Measurements from ENCODE around the gene OR8J3. TPM values are rescaled to one million over a fixed set of nuclear protein-coding genes. Genes with fewer than 3 reads are reported as not detected.

Gene OR8J3
- polyA plus RNA-seq, 1 donor (not counting 4 experiments of a cell fraction or from before 2014, with no cell fraction given): not detected

DNA sequence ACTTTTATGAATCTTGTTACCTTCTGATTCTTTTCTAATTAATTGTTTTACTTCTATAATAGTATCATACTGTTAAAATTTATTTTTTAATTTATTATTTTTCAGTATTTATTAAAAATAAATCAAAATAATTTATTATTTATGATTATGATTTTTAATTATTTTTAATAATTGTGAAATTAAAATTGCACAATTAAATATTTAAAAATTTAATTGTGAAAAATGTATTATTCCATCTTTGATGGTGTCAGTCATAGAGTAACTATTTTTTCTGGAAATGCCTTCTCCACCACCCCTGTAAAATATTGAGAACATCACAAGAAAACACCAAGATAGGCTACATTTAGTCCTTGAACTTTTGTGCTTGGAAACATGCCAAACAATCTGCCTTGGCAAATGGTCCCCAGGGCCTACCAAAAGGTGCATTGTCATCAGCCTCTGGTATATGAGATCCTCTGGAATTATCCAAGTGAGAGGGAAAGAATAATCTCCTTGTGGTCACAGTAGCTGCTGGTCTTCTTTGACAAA, 36.7 kb downstream of the OR8J3 start, which contains the start of gene OR8H2:
OR8H2 (plus strand) TSS at position 478 of the 528 bp plus-strand sequence. CDS start 1,356 bp downstream, outside the sequence.
- TF ChIP-seq EZH2 (IDR thresholded peaks at IDR 0.05; ENCODE audit: low read length): no peak
- TF ChIP-seq, protein P1, sequence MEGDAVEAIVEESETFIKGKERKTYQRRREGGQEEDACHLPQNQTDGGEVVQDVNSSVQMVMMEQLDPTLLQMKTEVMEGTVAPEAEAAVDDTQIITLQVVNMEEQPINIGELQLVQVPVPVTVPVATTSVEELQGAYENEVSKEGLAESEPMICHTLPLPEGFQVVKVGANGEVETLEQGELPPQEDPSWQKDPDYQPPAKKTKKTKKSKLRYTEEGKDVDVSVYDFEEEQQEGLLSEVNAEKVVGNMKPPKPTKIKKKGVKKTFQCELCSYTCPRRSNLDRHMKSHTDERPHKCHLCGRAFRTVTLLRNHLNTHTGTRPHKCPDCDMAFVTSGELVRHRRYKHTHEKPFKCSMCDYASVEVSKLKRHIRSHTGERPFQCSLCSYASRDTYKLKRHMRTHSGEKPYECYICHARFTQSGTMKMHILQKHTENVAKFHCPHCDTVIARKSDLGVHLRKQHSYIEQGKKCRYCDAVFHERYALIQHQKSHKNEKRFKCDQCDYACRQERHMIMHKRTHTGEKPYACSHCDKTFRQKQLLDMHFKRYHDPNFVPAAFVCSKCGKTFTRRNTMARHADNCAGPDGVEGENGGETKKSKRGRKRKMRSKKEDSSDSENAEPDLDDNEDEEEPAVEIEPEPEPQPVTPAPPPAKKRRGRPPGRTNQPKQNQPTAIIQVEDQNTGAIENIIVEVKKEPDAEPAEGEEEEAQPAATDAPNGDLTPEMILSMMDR (optimal IDR thresholded peaks at IDR 0.05 in 1 of 3, IDR thresholded peaks at IDR 0.05 in 1 of 3, conservative IDR thresholded peaks at IDR 0.05 in 1 of 3; ENCODE audit: extremely low read depth in 1 of 3, insufficient read depth in 2 of 3, low read length in 3 of 3): no peak
- dilution Hi-C loops (cut with MboI; ENCODE audit: extremely low pct_ligation_motif_present, low sequenced_read_pairs): no loop called here
- FAIRE-seq: no peak

GRCh38 chr11:56093008-56093407, 47.0 kb downstream of the OR8J3 start, which contains the start of gene OR8I2:
TSS of gene OR8I2 (plus strand) at chr11:56093308. CDS start at chr11:56093308, 0 bp downstream.
- Histone ChIP-seq H3K4me1 (ENCODE audit: control insufficient read depth, extremely low read depth, insufficient read depth, low read length) (no peaks in the 10 kb centered on the region), H3K9ac (ENCODE audit: control insufficient read depth, extremely low read depth, insufficient read depth, low read length) (no peak within 1 kb of the TSS), H3K27ac (ENCODE audit: control insufficient read depth, insufficient read depth, low read length) (no peak within 1 kb of the TSS), H4K20me1 (ENCODE audit: control insufficient read depth, extremely low read depth, insufficient read depth, low read length) (no peaks in the 10 kb centered on the region), H3K27me3 (ENCODE audit: control insufficient read depth, extremely low read depth, insufficient read depth, low read length) (no peaks in the 10 kb centered on the region), H3K36me3 (ENCODE audit: control insufficient read depth in 2 of 2, extremely low read depth in 1 of 2, insufficient read depth in 2 of 2, low read length in 2 of 2) (no peaks in the 10 kb centered on the region), H3K9me3 (ENCODE audit: control insufficient read depth, low read depth, low read length) (no peaks in the 10 kb centered on the region), H2AFZ (ENCODE audit: control insufficient read depth, low read length) (no peak within 1 kb of the TSS), H3K9me1 (ENCODE audit: control insufficient read depth, extremely low read depth, insufficient read depth, low read length) (no peaks in the 10 kb centered on the region), H3K4me3 (ENCODE audit: control insufficient read depth in 2 of 3, extremely low read depth in 1 of 3, insufficient read depth in 2 of 3, low read depth in 1 of 3, low read length in 3 of 3) (no peak within 1 kb of the TSS), H3K79me2 (ENCODE audit: control insufficient read depth, insufficient read depth, low read length) (no peaks in the 10 kb centered on the region), H3K4me2 (ENCODE audit: control insufficient read depth, extremely low read depth, insufficient read depth, low read depth, low read length) (no peak within 1 kb of the TSS)
- no peak for FAIRE-seq
- no peak for TF ChIP-seq EZH2 (IDR thresholded peaks at IDR 0.05; ENCODE audit: low read length)
- TF ChIP-seq, protein P1 (optimal IDR thresholded peaks at IDR 0.05 in 1 of 3, IDR thresholded peaks at IDR 0.05 in 1 of 3, conservative IDR thresholded peaks at IDR 0.05 in 1 of 3; ENCODE audit: extremely low read depth in 1 of 3, insufficient read depth in 2 of 3, low read length in 3 of 3): no peak
- DNase-seq (ENCODE audit: low read depth, low spot score): no peak
- dilution Hi-C loops (cut with MboI; ENCODE audit: extremely low pct_ligation_motif_present, low sequenced_read_pairs): no loop called here

More for the DNA sequence above, 36.7 kb downstream of the OR8J3 start, which contains the start of gene OR8H2:
- Histone ChIP-seq H4K20me1 (ENCODE audit: control insufficient read depth, extremely low read depth, insufficient read depth, low read length) (no peaks in the 10 kb centered on the region), H3K27me3 (ENCODE audit: control insufficient read depth, extremely low read depth, insufficient read depth, low read length) (no peaks in the 10 kb centered on the region), H3K79me2 (ENCODE audit: control insufficient read depth, insufficient read depth, low read length) (no peaks in the 10 kb centered on the region), H3K9me1 (ENCODE audit: control insufficient read depth, extremely low read depth, insufficient read depth, low read length) (no peaks in the 10 kb centered on the region), H3K36me3 (ENCODE audit: control insufficient read depth in 2 of 2, extremely low read depth in 1 of 2, insufficient read depth in 2 of 2, low read length in 2 of 2) (no peaks in the 10 kb centered on the region), H3K4me1 (ENCODE audit: control insufficient read depth, extremely low read depth, insufficient read depth, low read length) (no peaks in the 10 kb centered on the region), H3K4me3 (ENCODE audit: control insufficient read depth in 2 of 3, extremely low read depth in 1 of 3, insufficient read depth in 2 of 3, low read depth in 1 of 3, low read length in 3 of 3) (no peak within 1 kb of the TSS), H3K4me2 (ENCODE audit: control insufficient read depth, extremely low read depth, insufficient read depth, low read depth, low read length) (no peak within 1 kb of the TSS), H2AFZ (ENCODE audit: control insufficient read depth, low read length) (no peak within 1 kb of the TSS), H3K9ac (ENCODE audit: control insufficient read depth, extremely low read depth, insufficient read depth, low read length) (no peak within 1 kb of the TSS), H3K9me3 (ENCODE audit: control insufficient read depth, low read depth, low read length) (no peaks in the 10 kb centered on the region), H3K27ac (ENCODE audit: control insufficient read depth, insufficient read depth, low read length) (no peak within 1 kb of the TSS)
- DNase-seq (ENCODE audit: low read depth, low spot score): no peak
